ENCODE data around the gene ASXL2.
"Not testable (repeated sequence)": the region's sequence is repeated elsewhere in the genome, so short reads cannot be mapped to it uniquely, and the experiment has no call there.

Gene ASXL2

DNA sequence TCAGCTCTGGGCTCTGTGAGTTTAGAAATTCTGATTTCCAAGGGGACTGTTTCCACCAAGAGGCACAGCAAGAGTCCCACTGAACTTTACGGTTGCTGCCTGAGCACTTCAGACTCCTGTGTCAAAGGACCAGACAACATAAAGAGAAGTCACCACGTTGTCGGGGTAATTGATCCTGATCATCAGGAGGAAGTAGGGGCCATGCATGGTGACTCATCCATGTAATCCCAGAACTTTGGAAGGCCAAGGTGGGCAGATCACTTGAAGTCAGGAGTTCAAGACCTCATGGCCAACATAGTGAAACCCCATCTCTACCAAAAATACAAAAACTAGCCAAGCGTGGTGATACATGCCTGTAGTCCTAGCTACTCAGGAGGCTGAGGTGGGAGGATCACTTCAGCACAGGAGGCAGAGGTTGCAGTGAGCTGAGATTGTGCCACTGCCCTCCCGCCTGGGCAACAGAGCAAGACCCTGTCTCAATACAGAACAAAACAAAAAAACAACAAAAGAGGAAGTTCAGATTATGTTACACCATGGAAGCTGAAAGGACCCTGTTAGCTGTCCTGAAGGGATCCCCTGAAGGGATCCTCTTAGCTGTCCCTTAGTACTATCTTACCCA lies 9.4 kb upstream of the ASXL2 start:
- no peak for DNase-seq

GRCh38 chr2:25885933-25886332 lies 7.6 kb upstream of the ASXL2 start:
- no peak for DNase-seq

GRCh38 chr2:25881764-25882163 lies 3.5 kb upstream of the ASXL2 start:
- DNase-seq: no peak

GRCh38 chr2:25879133-25879730 lies 945 bp upstream of the ASXL2 start:
- no peak for DNase-seq

DNA sequence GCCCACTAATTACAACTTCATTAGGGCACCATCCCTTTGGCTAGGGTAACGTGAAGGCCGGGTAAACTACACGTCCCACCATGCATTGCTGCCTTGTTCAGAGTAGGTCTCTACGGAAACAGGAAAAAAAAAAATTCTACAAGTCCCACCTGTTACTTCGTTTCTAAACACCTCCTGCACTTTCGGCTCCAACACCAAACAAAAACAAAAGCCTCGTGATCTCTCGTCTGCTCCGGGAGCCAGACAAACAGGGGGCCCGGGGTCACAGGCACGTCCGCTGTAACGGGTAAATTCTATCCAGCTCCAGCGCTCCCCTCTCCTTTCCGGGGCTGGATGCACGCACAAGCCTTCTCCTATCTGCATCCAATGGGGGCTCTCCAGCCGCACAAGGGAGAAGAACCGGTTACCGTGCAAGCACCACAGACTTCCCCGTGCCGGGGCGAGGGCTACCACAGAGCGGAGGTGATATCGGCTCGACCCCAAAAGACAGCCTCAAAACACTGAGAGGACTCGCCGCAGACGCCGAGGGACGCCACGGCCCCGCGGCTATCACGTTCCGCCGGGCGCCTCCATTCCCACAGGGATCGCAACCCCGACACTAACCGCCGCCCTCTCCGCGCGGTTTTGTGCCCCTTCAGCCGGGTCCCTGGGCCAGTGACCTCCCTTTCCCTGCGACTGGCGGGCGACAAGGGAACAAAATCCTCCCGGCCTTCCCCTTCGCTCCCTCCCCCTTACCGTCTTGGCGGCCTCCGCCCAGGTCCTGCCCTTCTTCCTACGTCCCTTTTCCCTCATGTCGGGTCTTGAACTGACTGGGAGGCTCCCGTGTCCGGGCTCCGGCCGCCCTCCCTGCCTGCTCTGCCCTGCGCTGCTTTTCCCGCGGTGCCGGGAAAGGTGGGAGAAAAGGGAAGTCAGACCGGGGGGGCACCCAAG lies 591 bp downstream of the ASXL2 start:
- DNase-seq: peak; percentile 62

- DNase-seq: no peak
These were observed 6.2 kb downstream of the ASXL2 start for GRCh38 chr2:25872134-25872533.

- no peak for DNase-seq
These were observed 10.8 kb downstream of the ASXL2 start for GRCh38 chr2:25867396-25868003.

- no peak for DNase-seq
These were observed 21.9 kb downstream of the ASXL2 start for GRCh38 chr2:25856377-25856776.

- no peak for DNase-seq
These were observed 23.2 kb downstream of the ASXL2 start for GRCh38 chr2:25855065-25855464.

GRCh38 chr2:25854613-25855012 lies 23.7 kb downstream of the ASXL2 start:
- DNase-seq: no peak

- DNase-seq: no peak
These were observed 25.1 kb downstream of the ASXL2 start for GRCh38 chr2:25853038-25853638.

DNA sequence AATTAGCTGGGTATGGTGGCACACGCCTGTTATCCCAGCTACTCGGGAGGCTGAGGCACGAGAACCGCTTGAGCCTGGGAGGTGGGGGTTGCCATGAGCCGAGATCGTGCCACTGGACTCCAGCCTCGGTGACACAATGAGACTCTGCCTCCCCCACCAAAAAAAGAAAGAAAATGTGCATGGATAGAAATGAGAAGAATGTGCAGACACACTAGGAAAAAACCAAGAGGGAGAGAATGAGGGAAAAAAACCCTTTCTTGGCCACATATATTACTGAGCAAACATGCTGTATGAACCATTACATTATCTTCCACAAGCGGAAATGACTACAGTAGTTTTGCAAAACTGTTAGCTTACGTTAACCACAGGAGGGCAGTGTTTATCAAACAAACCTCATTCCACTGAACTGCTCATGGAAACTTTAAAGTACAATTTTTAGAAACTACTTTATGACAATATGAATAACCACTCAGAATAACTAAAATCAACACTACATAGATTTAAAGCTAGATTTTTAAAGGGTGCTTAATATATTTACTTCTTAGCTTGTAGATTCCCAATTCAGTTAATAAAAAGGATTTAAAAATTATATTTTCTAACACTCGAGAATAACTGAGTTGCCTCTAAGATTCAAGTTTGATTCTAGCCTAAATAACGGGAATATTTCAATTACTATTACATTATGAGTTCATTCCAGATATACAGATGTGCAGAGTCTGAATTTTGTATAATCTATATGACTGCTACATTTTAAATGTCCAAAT lies 26.4 kb downstream of the ASXL2 start:
- DNase-seq: peak; percentile 26

- not testable (repeated sequence) for DNase-seq
These were observed 27.9 kb downstream of the ASXL2 start for GRCh38 chr2:25850400-25850799.

- DNase-seq: not testable (repeated sequence)
These were observed 28.9 kb downstream of the ASXL2 start for GRCh38 chr2:25849350-25849749.

DNA sequence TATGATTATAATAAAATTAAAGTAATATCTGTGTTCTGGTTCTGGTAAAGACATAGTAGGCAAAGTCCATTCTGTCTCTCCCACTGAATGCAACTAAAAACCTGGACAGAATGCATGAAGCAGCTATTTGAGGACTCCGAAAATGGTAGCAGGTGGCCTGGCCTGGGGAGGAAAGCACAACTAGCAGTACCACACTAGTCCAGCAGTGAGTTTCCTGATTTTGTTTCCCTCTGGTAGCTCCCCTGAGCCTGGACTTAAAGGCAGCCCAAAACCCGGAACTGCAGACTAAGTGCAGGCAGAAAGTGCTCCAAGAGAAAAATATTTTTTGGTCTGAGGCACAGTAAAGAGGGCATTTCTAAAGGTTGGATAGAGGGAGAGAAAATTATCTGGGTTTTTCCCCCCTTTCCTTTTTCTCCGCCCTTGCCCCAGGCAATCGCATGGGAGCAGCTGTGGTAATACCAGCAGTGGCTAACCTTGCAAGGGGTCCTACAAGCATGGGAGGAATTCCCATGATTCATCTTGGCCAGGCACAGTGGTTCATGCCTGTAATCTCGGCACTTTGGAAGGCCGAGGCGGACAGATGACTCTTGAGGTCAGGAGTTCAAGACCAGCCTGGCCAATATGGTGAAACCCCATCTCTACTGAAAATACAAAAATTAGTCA lies 32.3 kb downstream of the ASXL2 start:
- no peak for DNase-seq

DNA sequence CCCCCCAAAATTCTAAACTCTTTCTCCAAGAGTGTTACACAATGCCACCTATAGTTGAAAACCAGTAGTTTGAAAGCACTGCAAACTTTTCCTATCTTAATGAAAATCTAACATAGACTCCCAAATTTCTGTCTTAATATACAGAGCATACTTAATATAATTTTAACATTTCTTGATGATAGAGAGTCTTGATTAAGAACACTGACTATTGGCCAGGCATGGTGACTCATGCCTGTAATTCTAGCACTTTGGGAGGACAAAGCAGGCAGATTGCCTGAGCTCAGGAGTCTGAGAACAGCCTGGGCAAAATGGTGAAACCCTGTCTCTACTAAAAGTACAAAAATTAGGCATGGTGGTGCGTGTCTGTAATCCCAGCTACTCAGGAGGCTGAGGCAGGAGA lies 34.2 kb downstream of the ASXL2 start:
- DNase-seq: no peak

DNA sequence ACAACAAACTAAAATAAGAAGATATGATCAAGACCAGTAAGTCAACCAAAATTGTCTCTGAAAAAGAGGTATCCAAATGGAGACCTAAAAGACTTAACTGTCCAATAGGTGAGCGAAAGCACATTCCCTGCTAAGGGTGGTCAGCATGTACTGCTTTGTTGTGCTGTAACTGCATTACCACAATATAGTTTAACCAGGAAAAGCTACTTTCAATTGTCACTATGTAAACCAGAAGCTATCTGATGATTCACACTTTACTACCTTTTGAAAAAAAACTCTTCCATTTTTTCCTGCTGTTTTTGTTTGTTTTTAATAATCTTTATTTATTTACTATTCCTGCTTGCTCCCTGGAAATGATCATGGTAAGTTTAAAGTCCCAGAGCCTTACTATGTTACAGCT lies 36.1 kb downstream of the ASXL2 start:
- DNase-seq: no peak

DNA sequence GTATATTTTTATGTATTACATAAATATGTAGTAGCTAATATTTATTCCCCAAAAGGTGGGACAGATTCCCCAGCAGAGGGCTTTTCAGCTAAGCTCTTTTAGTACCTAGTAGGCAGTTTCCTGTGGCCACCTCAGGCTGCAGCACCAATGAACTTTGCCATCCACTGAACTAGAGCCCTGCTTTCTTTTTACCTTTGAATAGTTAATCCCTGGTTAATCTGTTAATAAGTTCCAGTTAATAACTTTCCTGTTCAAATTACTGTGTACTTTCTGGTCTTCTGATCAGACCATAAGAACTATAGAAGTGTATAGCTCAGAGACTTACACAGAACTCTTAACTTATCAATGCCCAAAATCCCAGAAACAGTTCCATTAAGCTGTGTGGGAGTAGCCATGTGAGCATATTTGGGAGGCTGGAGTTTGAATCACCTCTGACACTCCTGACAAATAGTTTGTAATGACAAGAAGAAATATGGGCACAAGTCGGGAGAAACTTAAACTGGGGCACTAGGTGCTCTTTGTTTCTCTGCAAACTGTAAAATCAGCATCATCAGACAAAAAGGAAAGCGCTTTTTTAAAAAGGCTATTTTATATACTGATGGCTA lies 40.0 kb downstream of the ASXL2 start:
- no peak for DNase-seq

DNA sequence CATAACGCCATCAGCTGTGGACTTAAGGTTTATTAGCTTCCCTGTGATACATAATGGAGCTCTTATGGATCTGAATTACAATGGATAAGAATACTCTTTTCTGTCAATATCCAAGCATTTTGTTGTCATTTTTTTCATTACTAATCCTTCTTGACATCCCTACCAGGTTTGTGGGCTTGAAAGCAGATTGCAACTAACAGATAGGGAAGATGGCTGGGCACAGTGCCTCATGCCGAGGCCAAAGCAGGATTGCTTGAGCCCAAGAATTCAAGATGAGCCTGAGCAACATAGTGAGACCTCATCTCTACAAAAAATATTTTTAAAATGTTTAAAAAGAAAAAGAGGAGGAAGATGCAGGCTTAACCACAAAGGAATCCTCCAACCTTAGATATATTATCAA lies 42.4 kb downstream of the ASXL2 start:
- no peak for DNase-seq

GRCh38 chr2:25833566-25833965 lies 44.7 kb downstream of the ASXL2 start:
- no peak for DNase-seq

GRCh38 chr2:25832897-25833296 lies 45.4 kb downstream of the ASXL2 start:
- no peak for DNase-seq
